ENCODE data around the gene IGLL5.

DNA sequence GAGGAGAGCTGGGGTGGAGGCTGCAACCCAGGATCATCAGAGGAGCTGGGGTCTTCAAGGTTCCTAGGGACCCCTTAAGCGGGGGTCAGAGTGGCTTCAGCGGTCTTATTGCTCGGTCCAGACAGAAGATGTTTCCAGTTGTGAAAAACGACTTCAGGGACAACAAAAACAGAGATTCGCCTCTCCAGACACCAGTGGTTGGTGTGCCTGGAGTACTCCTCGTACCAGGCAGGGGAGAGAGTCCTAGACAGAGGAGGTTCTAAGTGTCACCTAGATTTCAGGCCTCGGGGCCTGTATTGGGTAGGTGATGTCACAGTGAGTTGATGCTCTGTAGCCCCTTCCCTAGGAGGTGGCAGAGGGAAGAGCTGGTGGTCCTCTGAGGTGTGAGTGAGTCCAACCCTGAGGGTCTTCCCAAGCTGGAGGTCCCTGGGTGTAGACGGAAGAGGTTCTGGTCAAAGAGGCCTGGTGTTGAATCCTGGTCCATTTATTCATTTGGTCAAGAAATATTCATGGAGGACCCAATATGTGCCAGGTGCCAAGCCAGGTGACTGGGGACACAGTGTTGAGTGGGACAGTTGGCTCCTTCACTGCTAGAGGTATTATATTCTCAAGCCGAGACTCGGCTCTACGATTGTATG is 4.4 kb upstream of the IGLL5 start:
- TF ChIP-seq TBL1XR1 (IDR thresholded peaks at IDR 0.05; ENCODE audit: low read length in 2 of 2) (no peak), ETV6 (IDR thresholded peaks at IDR 0.05; ENCODE audit: borderline replicate concordance in 1 of 2, low read depth in 2 of 2, low read length in 1 of 2) (no peak), ETV6 (CRISPR knock-in tag; IDR thresholded peaks at IDR 0.05; ENCODE audit: borderline replicate concordance) (no peak), POLR2H (tag; IDR thresholded peaks at IDR 0.05; ENCODE audit: low read depth) (no peak)
- TF ChIP-seq, protein P1, sequence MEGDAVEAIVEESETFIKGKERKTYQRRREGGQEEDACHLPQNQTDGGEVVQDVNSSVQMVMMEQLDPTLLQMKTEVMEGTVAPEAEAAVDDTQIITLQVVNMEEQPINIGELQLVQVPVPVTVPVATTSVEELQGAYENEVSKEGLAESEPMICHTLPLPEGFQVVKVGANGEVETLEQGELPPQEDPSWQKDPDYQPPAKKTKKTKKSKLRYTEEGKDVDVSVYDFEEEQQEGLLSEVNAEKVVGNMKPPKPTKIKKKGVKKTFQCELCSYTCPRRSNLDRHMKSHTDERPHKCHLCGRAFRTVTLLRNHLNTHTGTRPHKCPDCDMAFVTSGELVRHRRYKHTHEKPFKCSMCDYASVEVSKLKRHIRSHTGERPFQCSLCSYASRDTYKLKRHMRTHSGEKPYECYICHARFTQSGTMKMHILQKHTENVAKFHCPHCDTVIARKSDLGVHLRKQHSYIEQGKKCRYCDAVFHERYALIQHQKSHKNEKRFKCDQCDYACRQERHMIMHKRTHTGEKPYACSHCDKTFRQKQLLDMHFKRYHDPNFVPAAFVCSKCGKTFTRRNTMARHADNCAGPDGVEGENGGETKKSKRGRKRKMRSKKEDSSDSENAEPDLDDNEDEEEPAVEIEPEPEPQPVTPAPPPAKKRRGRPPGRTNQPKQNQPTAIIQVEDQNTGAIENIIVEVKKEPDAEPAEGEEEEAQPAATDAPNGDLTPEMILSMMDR (IDR thresholded peaks at IDR 0.05 in 2 of 3, conservative IDR thresholded peaks at IDR 0.05 in 1 of 3; ENCODE audit: insufficient read depth in 2 of 3, low read depth in 1 of 3, low read length in 3 of 3): no peak

All from K562 (cell line).